CD4-positive, alpha-beta T cell treated with Interleukin-17A for 4 hours (primary cell): ENCODE results near the gene RGS19.
"Not testable (repeated sequence)": the region's sequence is repeated elsewhere in the genome, so short reads cannot be mapped to it uniquely, and the experiment has no call there.

Experiments
- DNase-seq: peaks from one replicate; pipeline ENCODE4 v3.0.0-alpha.2; 2020; ENCODE audit warnings: mixed read lengths

The RGS19 gene

DNA sequence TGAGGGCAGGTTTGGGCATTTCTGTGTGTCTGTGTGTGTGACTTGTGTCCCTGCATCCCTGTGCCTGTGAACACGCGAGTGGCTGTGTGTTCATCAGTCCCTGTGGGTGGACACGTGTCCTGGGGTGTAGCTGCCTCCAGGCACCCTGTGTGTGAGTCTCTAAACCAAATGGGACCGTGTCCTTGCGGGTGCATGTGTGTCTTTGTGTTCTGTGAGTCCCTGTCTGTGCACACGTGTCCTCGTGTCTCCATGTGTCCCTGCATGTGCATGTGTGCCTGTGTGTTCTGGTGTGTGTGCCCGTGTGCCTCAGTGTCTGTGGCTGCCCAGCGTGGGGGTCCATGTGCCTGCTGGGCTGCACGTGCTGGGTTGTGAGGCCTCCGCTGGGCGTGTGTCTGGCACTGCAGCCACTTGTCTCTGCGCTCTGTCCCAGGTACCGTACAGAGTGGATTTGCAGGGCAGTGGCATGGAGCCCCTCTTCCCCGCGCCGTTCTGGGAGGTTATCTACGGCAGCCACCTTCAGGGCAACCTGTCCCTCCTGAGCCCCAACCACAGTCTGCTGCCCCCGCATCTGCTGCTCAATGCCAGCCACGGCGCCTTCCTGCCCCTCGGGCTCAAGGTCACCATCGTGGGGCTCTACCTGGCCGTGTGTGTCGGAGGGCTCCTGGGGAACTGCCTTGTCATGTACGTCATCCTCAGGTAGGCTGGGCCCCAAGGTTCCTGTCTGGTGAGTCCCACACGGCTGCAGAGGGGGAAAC, 13.1 kb upstream of the RGS19 start:
- no peak for DNase-seq

GRCh38 chr20:64091770-64092169, 12.5 kb upstream of the RGS19 start:
- DNase-seq = no peak

DNA sequence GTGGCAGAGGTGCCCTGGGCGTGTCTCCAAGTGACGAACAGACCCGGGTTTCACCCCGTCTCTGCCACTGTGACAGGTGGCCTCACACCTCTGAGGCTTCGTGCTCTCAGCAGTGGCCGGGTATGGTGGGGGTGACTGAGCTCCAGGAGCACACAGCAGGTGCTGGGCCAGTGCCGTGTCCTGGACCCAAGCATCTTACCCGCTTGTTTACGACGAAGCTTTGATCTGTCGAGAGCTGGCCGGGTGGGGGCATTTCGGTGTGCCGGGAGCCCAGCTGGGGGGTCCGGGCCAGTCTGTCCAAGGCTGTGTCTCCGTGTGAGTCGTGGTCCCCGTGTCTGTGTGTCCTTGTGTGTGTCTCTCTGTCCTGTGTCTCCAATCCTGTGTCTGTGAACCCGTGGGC, 12.0 kb upstream of the RGS19 start:
- no peak for DNase-seq

DNA sequence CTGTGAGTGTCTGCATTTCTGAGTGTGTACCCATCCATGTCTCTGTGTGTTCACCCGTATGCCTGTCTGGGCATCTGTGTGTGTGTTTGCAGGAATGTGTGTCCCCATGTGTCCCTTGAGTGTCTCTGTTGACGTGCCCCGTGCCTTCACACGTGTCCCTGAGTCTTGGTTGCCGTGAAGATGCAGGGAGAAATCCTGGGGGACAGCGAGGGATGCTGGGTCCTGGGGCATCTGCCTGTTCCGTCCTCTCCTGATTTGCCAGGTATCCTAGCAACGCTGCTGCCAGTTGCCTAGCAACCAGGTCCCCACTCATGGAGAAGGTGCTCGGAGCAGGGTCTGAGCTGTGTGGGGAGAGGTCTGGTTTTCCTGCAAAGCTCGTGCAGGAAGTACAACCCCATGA, 10.8 kb upstream of the RGS19 start:
- no peak for DNase-seq

- not testable (repeated sequence) for DNase-seq
Observed at GRCh38 chr20:64088586-64088985, 9.3 kb upstream of the RGS19 start.

DNA sequence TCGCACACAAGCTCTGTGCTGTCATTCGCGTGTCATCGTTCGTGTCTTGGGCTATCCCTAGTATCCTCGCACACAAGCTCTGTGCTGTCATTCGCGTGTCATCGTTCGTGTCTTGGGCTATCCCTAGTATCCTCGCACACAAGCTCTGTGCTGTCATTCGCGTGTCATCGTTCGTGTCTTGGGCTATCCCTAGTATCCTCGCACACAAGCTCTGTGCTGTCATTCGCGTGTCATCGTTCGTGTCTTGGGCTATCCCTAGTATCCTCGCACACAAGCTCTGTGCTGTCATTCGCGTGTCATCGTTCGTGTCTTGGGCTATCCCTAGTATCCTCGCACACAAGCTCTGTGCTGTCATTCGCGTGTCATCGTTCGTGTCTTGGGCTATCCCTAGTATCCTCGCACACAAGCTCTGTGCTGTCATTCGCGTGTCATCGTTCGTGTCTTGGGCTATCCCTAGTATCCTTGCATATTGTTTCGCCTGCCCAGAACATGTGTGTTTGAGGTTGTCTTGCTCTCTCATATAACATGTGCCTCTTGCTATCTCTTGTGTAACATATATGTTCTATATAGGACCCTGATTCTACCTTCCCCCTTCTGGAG, 8.0 kb upstream of the RGS19 start:
- not testable (repeated sequence) for DNase-seq

GRCh38 chr20:64086801-64087200, 7.5 kb upstream of the RGS19 start:
- no peak for DNase-seq

DNA sequence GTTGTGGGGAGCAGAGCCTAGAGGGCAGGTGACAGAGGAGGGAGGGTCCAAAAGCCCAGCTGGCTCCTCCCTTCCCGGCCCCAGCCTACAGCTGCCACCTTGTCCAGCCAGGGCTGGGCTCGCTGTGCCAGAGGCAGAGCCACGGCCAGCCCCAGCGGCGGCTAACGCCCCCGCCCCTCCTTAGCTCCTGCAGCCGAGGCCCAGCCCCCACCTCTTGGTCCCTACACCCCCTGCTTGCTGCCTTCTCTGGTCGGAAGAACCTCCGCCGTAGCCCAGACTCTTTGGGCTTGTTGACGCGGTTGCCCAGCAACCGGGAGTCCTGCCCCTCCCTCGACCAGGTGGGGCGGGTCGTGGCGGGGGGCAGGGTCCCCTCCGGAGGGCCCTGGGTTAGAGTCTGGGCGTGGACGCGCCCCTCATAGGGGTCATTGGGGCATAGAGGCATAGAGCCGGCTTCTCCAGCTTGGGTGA, 5.4 kb upstream of the RGS19 start:
- no peak for DNase-seq

DNA sequence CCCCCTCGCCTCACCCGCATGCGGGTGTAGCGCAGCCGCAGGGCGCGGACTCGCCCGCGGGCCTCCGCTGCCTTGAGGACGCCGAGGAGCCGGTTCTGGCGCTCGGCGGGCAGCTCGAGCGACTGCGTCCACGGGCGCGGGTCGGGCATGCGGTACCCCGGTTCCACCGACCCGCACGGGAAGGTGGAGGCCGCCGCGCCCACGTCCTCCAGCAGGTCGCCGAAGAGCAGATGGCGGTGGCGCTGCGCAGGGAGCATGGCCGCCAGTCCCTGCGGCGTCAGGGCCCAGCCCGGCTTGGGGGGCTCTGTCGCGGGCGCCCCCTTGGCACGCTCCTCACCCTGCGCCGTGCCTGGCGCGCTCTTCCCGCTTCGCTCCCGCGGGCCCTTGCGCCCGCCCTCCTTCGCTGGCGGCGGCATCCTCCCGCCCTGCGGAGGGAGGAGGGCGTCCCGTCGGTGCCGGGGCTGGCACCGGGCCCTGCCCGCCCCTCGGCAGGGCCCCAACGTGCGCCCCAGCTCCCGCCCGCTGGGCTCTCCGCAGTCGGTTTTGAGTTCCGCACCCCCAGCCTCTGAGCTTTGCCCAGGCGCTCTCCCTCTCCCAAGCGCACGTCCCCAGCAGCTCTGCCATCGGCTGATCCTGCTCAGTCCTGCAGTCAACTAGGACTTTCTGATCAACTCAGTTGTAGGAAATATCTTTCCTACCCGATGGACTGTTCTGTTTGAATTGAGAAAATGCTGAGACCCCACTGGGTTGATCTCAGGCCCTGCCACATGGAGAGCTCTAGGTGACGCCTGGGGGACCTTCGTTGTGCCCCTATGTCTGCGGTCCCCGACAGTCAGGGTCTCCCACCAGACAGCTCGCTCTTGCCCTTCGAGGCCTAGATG, 4.7 kb upstream of the RGS19 start, which contains the start of gene LKAAEAR1:
LKAAEAR1 (minus strand) TSS at position 595 of the 881 bp plus-strand sequence; CDS start at position 416, 179 bp downstream.
- DNase-seq = peak; percentile 23

DNA sequence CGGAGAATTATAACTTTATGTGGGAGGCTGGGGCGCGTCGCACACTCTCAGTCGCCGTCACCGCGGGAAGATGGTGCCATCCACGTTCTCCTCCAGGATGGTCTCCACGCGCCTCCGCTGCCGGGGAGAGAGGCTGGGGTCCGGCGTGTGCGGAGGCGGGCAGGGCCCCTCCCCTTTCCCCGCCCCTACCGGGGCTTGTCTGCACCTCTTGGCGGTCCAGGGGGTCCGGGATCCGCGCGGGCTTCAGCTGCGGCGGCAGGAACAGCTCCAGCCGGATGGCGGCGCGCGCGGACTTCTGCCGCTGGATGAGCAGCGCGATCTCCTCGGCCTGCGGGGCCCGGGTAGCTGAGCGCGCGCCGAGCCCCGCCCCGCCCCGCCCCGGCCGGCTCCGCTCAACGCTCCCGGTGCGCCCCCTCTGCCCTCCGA, 4.1 kb upstream of the RGS19 start:
- DNase-seq = peak; percentile 83

- DNase-seq = no peak
Observed at GRCh38 chr20:64082820-64083377, 3.6 kb upstream of the RGS19 start.

- no peak for DNase-seq
Observed at GRCh38 chr20:64082126-64082731, 2.9 kb upstream of the RGS19 start.

- no peak for DNase-seq
Observed at GRCh38 chr20:64081624-64081964, 2.3 kb upstream of the RGS19 start.

- DNase-seq = no peak
Observed at GRCh38 chr20:64080813-64081623, 1.7 kb upstream of the RGS19 start.

GRCh38 chr20:64080013-64080812, 895 bp upstream of the RGS19 start, which contains the start of gene OPRL1:
Gene OPRL1, plus strand, starts transcription at chr20:64080082. Its CDS starts 12,639 bp downstream, at chr20:64092721.
- DNase-seq = no peak

- DNase-seq = no peak
Observed at GRCh38 chr20:64078934-64079272, 415 bp downstream of the RGS19 start.

DNA sequence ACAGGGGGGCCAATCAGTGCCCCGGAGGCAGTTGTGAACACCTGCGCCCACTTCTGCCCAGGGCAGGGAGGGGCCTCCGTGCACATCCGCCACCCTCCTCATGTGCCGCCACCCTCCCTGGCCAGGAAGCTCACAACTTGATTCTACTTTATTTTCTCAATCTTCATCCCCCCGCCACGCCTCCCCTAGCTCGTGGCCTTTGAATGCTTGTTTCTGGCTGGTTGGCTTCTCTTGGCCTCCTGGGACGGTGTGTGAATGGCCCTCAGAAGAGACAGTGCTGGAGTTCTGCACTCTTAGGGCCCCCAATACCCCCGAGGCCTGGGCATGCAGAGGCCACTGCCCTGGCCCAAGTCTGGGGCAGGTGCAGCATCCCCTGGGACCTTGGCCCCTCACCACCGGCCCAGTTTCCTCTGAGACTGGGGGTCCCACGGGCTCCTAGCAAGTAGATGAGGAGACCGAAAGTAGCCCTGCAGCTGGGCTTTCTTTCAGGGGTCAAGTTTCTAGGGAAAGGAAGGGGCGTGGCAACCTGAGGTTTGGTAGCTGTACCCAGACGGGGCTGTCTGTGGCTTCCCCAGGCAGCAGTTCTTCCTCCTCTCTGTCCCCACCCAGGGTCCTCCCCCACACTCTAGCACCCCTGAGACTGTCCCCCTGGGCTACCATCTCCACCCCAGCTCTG, 1.3 kb downstream of the RGS19 start:
- DNase-seq = peak; percentile 78

DNA sequence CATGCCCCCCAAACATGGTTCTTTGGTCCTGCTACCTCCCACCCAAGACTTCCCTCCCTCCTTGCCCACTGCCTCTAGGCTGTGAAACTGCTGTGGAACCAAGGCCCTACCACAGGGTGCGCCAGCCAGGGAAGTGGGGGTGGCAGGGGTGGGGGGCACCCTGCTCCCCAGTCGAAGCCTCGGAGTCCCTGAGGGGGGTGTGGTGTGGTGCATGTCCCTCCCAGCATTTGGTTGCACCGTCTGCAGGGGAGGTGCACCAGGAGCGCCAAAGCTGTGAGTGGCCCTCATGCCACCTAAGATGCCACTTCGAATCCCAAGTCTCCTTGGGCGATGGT, 1.8 kb downstream of the RGS19 start:
- no peak for DNase-seq

DNA sequence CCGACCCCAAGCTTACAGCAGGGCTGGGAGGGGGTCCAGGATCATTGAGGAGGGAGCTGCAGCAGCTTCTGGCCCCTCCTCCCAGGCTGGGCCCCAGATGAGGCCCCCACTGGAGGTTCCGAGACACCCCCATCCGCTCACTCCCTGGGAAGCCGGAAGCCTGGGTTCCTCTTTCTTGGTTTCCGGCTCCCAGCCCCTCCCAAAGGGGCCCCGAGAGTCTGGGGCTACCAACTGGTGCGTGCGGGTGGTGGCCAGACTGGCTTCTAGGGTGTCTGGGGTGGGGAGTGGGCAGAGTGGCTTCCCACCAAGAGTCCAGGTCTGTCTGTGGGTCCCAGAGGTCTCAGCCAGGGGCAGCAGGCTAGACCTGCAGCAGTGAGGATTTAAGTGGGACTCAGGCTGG, 2.2 kb downstream of the RGS19 start:
- peak; percentile 65 for DNase-seq
